ENCODE results near the gene CYP27A1.

The CYP27A1 gene

GRCh38 chr2:218859988-218860831, 78.3 kb downstream of the CYP27A1 start:
- no peak for DNase-seq

GRCh38 chr2:218860950-218861381, 79.0 kb downstream of the CYP27A1 start:
- peak; percentile 16 for DNase-seq

- DNase-seq: no peak
Measured at GRCh38 chr2:218861645-218862318, 79.8 kb downstream of the CYP27A1 start.

- no peak for DNase-seq
Measured at GRCh38 chr2:218863021-218863520, 81.1 kb downstream of the CYP27A1 start.

All from effector CD8-positive, alpha-beta T cell (primary cell).